DOHH2 (cell line): ENCODE results near the gene OPALIN.

Experiments
- CTCF ChIP-seq: fragments of 200-600 bp; sonication (generic); IDR thresholded peaks from one replicate; pipeline ENCODE4 v1.5.1; 2014; ENCODE audit warnings: antibody characterized with exemption, mild to moderate bottlenecking, low read depth, low read length; ENCODE audit not compliant: poor library complexity, severe bottlenecking
- EZH2phosphoT487 ChIP-seq: fragments of 200-600 bp; sonication (generic); IDR thresholded peaks from 2 replicates; pipeline ENCODE4 v1.6.1; 2017; ENCODE audit warnings: borderline replicate concordance, mild to moderate bottlenecking, antibody characterized with exemption, low read length, moderate library complexity, mixed read lengths

- TF ChIP-seq CTCF (peak; percentile 95), EZH2phosphoT487 (no peak)
Observed at GRCh38 chr10:96374985-96375830, 16.4 kb upstream of the OPALIN start.
